ENCODE results near the gene NIN.
"Not testable (repeated sequence)": the region's sequence is repeated elsewhere in the genome, so short reads cannot be mapped to it uniquely, and the experiment has no call there.

The NIN gene

GRCh38 chr14:50717811-50718210 lies 113.2 kb downstream of the NIN start:
- no peaks in the 10 kb centered on the region for H3K4me1 ChIP-seq (ENCODE audit: control insufficient read depth, insufficient read depth, low read length, unreplicated experiment)
- H3K79me2 ChIP-seq (ENCODE audit: control insufficient read depth, insufficient read depth, low read length, unreplicated experiment): no peaks in the 10 kb centered on the region
- no peak overlapping the region for H3K27ac ChIP-seq (ENCODE audit: low read depth, low read length)
- no peak overlapping the region for H3K4me3 ChIP-seq (ENCODE audit: low read depth, low read length)
- H2AFZ ChIP-seq (ENCODE audit: low read length, unreplicated experiment): no peak overlapping the region
- no peaks in the 10 kb centered on the region for H3K27me3 ChIP-seq (ENCODE audit: insufficient read depth, low read length)
- 0 out of 2 replicates have a peak, but pooled peaks cover 4% of the 10 kb centered on the region for H3K36me3 ChIP-seq (ENCODE audit: insufficient read depth, low read length)

GRCh38 chr14:50714450-50715073 lies 116.4 kb downstream of the NIN start:
- no peaks in the 10 kb centered on the region for H3K79me2 ChIP-seq (ENCODE audit: control insufficient read depth, insufficient read depth, low read length, unreplicated experiment)
- no peaks in the 10 kb centered on the region for H3K27me3 ChIP-seq (ENCODE audit: insufficient read depth, low read length)
- no peak overlapping the region for H3K4me3 ChIP-seq (ENCODE audit: low read depth, low read length)
- H3K27ac ChIP-seq (ENCODE audit: low read depth, low read length): no peak overlapping the region
- H3K36me3 ChIP-seq (ENCODE audit: insufficient read depth, low read length): no peaks in the 10 kb centered on the region
- no peak overlapping the region for H2AFZ ChIP-seq (ENCODE audit: low read length, unreplicated experiment)
- no peaks in the 10 kb centered on the region for H3K4me1 ChIP-seq (ENCODE audit: control insufficient read depth, insufficient read depth, low read length, unreplicated experiment)

DNA sequence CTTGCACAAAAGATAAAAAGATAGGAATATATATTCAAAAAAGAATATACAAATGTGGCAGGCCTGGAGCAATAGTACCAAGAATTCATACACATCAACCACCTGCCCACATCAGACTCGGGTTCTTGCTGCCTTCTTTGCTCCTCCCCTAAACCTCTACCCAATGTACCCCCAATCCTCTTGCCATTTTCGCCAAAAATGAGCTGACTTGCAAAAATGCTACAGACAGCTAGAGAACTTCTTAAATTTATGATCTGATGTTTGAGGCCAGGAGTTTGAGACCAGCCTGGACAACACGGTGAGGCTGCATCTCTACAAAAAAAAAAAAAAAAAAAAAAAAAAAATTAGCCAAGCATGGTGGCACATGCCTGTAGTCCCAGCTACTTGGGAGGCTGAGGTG lies 119.9 kb downstream of the NIN start:
- Histone ChIP-seq H3K36me3 (ENCODE audit: insufficient read depth, low read length) (no peaks in the 10 kb centered on the region), H2AFZ (ENCODE audit: low read length, unreplicated experiment) (no peak overlapping the region), H3K4me1 (ENCODE audit: control insufficient read depth, insufficient read depth, low read length, unreplicated experiment) (no peaks in the 10 kb centered on the region), H3K27me3 (ENCODE audit: insufficient read depth, low read length) (no peaks in the 10 kb centered on the region), H3K79me2 (ENCODE audit: control insufficient read depth, insufficient read depth, low read length, unreplicated experiment) (no peaks in the 10 kb centered on the region), H3K4me3 (ENCODE audit: low read depth, low read length) (no peak overlapping the region), H3K27ac (ENCODE audit: low read depth, low read length) (no peak overlapping the region)

DNA sequence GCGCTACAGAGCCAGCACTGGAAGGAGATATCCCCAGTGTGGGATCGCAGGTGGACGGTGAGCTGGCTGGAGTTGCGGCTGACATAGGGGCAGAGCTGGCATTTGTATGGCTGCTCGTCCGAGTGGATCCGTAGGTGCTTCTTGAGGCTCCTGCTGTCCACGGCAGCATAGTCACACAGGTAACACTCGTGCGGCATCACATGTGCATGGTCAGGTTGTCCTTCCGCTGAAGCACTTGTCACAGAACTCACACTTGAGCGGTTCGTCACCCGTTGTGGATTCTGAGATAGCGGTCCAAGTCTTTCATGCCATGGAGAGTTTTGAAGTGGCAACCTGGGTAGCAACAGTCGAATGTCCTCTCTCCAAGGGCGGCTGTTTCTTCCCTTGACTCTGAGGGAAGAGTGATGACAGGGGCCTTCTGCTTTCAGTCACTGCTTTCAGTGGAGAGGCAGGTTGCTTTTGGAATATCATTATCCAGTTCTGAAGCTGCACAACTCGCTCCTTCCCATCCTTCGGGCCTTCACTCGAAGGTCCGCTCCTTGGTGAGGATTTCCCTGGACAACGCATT lies 125.9 kb downstream of the NIN start:
- Histone ChIP-seq H3K4me1 (ENCODE audit: control insufficient read depth, insufficient read depth, low read length, unreplicated experiment) (no peaks in the 10 kb centered on the region), H3K27ac (ENCODE audit: low read depth, low read length) (no peak overlapping the region), H2AFZ (ENCODE audit: low read length, unreplicated experiment) (no peak overlapping the region), H3K36me3 (ENCODE audit: insufficient read depth, low read length) (no peaks in the 10 kb centered on the region), H3K4me3 (ENCODE audit: low read depth, low read length) (no peak overlapping the region), H3K27me3 (ENCODE audit: insufficient read depth, low read length) (peaks cover 28% of the 10 kb centered on the region), H3K79me2 (ENCODE audit: control insufficient read depth, insufficient read depth, low read length, unreplicated experiment) (no peaks in the 10 kb centered on the region)

- no peaks in the 10 kb centered on the region for H3K36me3 ChIP-seq (ENCODE audit: insufficient read depth, low read length)
- H3K79me2 ChIP-seq (ENCODE audit: control insufficient read depth, insufficient read depth, low read length, unreplicated experiment): no peaks in the 10 kb centered on the region
- no peak overlapping the region for H3K27ac ChIP-seq (ENCODE audit: low read depth, low read length)
- H3K4me1 ChIP-seq (ENCODE audit: control insufficient read depth, insufficient read depth, low read length, unreplicated experiment): no peaks in the 10 kb centered on the region
- H2AFZ ChIP-seq (ENCODE audit: low read length, unreplicated experiment): no peak overlapping the region
- peaks cover 34% of the 10 kb centered on the region for H3K27me3 ChIP-seq (ENCODE audit: insufficient read depth, low read length)
- no peak overlapping the region for H3K4me3 ChIP-seq (ENCODE audit: low read depth, low read length)
Observed at GRCh38 chr14:50704454-50705010, 126.4 kb downstream of the NIN start.

- H3K27me3 ChIP-seq (ENCODE audit: insufficient read depth, low read length): peaks cover 50% of the 10 kb centered on the region
- H2AFZ ChIP-seq (ENCODE audit: low read length, unreplicated experiment): no peak overlapping the region
- no peak overlapping the region for H3K27ac ChIP-seq (ENCODE audit: low read depth, low read length)
- H3K79me2 ChIP-seq (ENCODE audit: control insufficient read depth, insufficient read depth, low read length, unreplicated experiment): no peaks in the 10 kb centered on the region
- H3K4me3 ChIP-seq (ENCODE audit: low read depth, low read length): no peak overlapping the region
- no peaks in the 10 kb centered on the region for H3K4me1 ChIP-seq (ENCODE audit: control insufficient read depth, insufficient read depth, low read length, unreplicated experiment)
- H3K36me3 ChIP-seq (ENCODE audit: insufficient read depth, low read length): no peaks in the 10 kb centered on the region
Observed at GRCh38 chr14:50697659-50698290, 133.2 kb downstream of the NIN start.

DNA sequence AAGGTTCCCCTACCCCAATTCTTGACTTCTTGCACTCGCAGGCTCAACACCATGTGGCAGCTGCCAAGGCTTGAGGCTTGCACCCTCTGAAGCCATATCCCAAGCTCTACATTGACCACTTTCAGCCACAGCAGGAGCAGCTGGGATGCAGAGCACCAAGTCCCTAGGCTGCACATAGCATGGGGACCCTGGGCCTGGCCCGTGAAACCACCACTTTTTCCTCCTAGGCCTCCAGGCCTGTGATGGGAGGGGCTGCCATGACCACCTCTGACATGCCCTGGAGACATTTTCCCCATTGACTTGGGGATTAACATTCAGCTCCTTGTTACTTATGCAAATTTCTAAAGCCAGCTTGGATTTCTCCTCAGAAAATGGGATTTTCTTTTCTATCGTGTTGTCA lies 136.7 kb downstream of the NIN start:
- H3K27me3 ChIP-seq (ENCODE audit: insufficient read depth, low read length): peaks cover 21% of the 10 kb centered on the region; the same call in 1 of the 2 replicates
- not testable (repeated sequence) for H3K4me3 ChIP-seq (ENCODE audit: low read depth, low read length); H3K27ac ChIP-seq (ENCODE audit: low read depth, low read length); H3K36me3 ChIP-seq (ENCODE audit: insufficient read depth, low read length); H3K79me2 ChIP-seq (ENCODE audit: control insufficient read depth, insufficient read depth, low read length, unreplicated experiment); H2AFZ ChIP-seq (ENCODE audit: low read length, unreplicated experiment); H3K4me1 ChIP-seq (ENCODE audit: control insufficient read depth, insufficient read depth, low read length, unreplicated experiment)

- no peak overlapping the region for H3K4me3 ChIP-seq (ENCODE audit: low read depth, low read length)
- no peak overlapping the region for H2AFZ ChIP-seq (ENCODE audit: low read length, unreplicated experiment)
- H3K4me1 ChIP-seq (ENCODE audit: control insufficient read depth, insufficient read depth, low read length, unreplicated experiment): no peaks in the 10 kb centered on the region
- no peaks in the 10 kb centered on the region for H3K36me3 ChIP-seq (ENCODE audit: insufficient read depth, low read length)
- H3K79me2 ChIP-seq (ENCODE audit: control insufficient read depth, insufficient read depth, low read length, unreplicated experiment): no peaks in the 10 kb centered on the region
- H3K27ac ChIP-seq (ENCODE audit: low read depth, low read length): no peak overlapping the region
- peaks cover 6% of the 10 kb centered on the region; the same call in 1 of the 2 replicates for H3K27me3 ChIP-seq (ENCODE audit: insufficient read depth, low read length)
Observed at GRCh38 chr14:50688875-50689274, 142.1 kb downstream of the NIN start.

DNA sequence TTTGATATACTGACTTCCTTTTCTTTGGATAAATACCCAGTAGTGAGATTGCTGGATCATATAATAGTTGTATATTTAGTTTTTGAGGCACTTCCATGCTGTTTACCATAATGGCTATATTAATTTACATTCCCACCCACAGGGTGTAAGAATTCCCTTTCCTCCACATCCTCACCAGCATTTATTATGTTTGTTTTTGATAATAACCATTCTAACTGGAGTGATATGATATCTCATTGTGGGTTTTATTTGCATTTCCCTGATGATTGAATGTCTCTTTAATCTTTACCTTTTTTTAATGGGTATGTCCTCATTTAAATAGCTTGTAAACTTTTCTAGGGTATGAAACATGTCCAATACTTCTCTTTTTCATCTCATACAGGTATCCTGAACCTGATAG lies 151.3 kb downstream of the NIN start:
- Histone ChIP-seq H2AFZ (ENCODE audit: low read length, unreplicated experiment) (no peak overlapping the region), H3K4me1 (ENCODE audit: control insufficient read depth, insufficient read depth, low read length, unreplicated experiment) (peaks cover 29% of the 10 kb centered on the region), H3K27me3 (ENCODE audit: insufficient read depth, low read length) (no peaks in the 10 kb centered on the region), H3K36me3 (ENCODE audit: insufficient read depth, low read length) (no peaks in the 10 kb centered on the region), H3K79me2 (ENCODE audit: control insufficient read depth, insufficient read depth, low read length, unreplicated experiment) (no peaks in the 10 kb centered on the region), H3K4me3 (ENCODE audit: low read depth, low read length) (no peak overlapping the region), H3K27ac (ENCODE audit: low read depth, low read length) (no peak overlapping the region)

GRCh38 chr14:50678163-50678562 lies 152.8 kb downstream of the NIN start:
- H3K4me1 ChIP-seq (ENCODE audit: control insufficient read depth, insufficient read depth, low read length, unreplicated experiment): peaks cover 29% of the 10 kb centered on the region
- peak overlapping the region; percentile 83 for H2AFZ ChIP-seq (ENCODE audit: low read length, unreplicated experiment)
- peak overlapping the region; percentile 60 for H3K4me3 ChIP-seq (ENCODE audit: low read depth, low read length)
- no peaks in the 10 kb centered on the region for H3K36me3 ChIP-seq (ENCODE audit: insufficient read depth, low read length)
- H3K27ac ChIP-seq (ENCODE audit: low read depth, low read length): peak overlapping the region; percentile 25; the same call in 1 of the 2 replicates
- no peaks in the 10 kb centered on the region for H3K79me2 ChIP-seq (ENCODE audit: control insufficient read depth, insufficient read depth, low read length, unreplicated experiment)
- H3K27me3 ChIP-seq (ENCODE audit: insufficient read depth, low read length): no peaks in the 10 kb centered on the region

Measured in ACC112 (cell line).